ENCODE data around the gene CFAP119.

Gene CFAP119

DNA sequence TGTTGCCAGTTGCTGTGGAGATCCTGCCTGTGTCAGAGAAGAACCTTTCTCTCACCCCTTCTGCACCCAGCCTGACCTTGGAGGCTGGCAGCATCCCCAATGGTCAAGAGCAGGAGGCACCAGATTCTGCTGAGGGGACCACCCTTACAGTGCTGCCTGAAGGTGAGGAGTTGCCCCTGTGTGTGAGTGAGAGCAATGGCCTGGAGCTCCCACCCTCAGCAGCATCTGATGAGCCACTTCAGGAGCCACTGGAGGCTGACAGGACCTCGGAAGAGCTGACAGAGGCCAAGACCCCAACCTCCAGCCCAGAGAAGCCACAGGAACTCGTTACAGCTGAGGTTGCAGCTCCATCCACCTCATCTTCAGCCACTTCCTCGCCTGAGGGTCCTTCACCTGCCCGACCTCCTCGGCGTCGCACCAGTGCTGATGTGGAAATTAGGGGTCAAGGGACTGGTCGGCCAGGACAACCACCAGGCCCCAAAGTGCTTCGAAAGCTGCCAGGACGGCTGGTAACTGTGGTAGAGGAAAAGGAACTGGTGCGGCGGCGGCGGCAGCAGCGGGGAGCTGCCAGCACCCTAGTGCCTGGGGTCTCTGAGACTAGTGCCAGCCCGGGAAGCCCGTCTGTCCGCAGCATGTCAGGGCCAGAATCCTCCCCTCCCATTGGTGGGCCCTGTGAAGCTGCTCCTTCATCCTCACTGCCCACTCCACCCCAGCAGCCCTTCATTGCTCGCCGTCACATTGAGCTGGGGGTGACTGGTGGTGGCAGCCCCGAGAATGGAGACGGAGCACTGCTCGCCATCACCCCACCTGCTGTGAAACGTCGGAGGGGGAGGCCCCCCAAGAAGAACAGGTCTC is 23.8 kb downstream of the CFAP119 start:
- H3K56ac ChIP-seq (ENCODE audit: low read length) = no peak overlapping the region

DNA sequence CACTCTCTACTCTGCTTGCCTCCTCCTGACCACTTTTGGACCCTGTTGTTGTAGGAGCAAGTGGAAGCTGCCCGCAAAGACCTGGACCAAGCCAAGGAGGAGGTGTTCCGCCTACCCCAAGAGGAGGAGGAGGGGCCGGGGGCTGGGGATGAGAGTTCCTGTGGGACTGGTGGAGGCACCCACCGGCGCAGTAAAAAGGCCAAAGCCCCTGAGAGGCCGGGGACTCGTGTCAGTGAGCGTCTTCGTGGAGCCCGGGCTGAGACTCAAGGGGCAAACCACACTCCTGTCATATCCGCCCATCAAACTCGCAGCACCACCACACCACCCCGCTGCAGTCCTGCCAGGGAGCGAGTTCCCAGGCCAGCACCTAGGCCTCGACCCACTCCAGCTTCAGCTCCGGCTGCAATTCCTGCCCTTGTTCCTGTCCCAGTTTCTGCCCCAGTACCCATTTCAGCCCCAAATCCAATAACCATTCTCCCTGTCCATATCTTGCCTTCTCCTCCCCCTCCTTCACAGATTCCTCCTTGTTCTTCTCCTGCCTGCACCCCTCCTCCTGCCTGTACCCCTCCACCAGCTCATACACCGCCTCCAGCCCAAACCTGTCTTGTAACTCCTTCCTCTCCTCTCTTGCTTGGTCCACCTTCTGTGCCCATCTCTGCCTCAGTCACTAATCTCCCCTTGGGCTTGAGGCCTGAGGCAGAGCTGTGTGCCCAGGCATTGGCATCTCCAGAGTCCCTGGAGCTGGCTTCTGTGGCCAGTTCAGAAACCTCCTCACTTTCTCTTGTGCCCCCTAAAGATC is 24.7 kb downstream of the CFAP119 start:
- no peak overlapping the region for H3K18ac ChIP-seq (ENCODE audit: low read length)
- H3K27me3 ChIP-seq (ENCODE audit: insufficient read depth, low read length, poor library complexity) = no peaks in the 10 kb centered on the region
- H3K4me2 ChIP-seq (ENCODE audit: low read length) = no peak overlapping the region
- no peak overlapping the region for H3K23ac ChIP-seq (ENCODE audit: low read length)
- H4K8ac ChIP-seq (ENCODE audit: low read depth, low read length) = no peak overlapping the region
- no peak overlapping the region for H2AK5ac ChIP-seq (ENCODE audit: low read length)
- H3K79me1 ChIP-seq (ENCODE audit: low read length) = peaks cover 2% of the 10 kb centered on the region
- H3K4ac ChIP-seq (ENCODE audit: low read depth, low read length) = no peak overlapping the region
- no peak overlapping the region for H3K9ac ChIP-seq (ENCODE audit: low read length)
- H2BK5ac ChIP-seq (ENCODE audit: low read length) = no peak overlapping the region
- H3K4me3 ChIP-seq (ENCODE audit: low read length) = no peak overlapping the region
- no peak overlapping the region for H2BK120ac ChIP-seq (ENCODE audit: low read depth, low read length)
- no peak overlapping the region for H3K27ac ChIP-seq (ENCODE audit: low read depth, low read length)
- H3K56ac ChIP-seq (ENCODE audit: low read length) = no peak overlapping the region
- no peak overlapping the region for H4K5ac ChIP-seq (ENCODE audit: low read length)
- H3K36me3 ChIP-seq (ENCODE audit: control insufficient read depth, insufficient read depth, low read length) = peaks cover 31% of the 10 kb centered on the region
- no peaks in the 10 kb centered on the region for H3K79me2 ChIP-seq (ENCODE audit: control insufficient read depth, insufficient read depth, low read length)
- no peak overlapping the region for H2BK15ac ChIP-seq (replicated peaks; ENCODE audit: low read depth)
- WGBS (ENCODE audit: extremely low coverage, insufficient coverage, low lambda C conversion rate) = no CpG with 5 or more reads among the region's 17 CpGs
- H3K4me1 ChIP-seq (ENCODE audit: control insufficient read depth, low read depth, low read length) = peaks cover 5% of the 10 kb centered on the region
- no peak for DNase-seq

More for the DNA sequence above, 23.8 kb downstream of the CFAP119 start:
- WGBS (ENCODE audit: extremely low coverage, insufficient coverage, low lambda C conversion rate) = no CpG with 5 or more reads among the region's 25 CpGs
- DNase-seq = no peak
- H3K27me3 ChIP-seq (ENCODE audit: insufficient read depth, low read length, poor library complexity) = no peaks in the 10 kb centered on the region
- no peak overlapping the region for H3K4me2 ChIP-seq (ENCODE audit: low read length)
- no peak overlapping the region for H3K4ac ChIP-seq (ENCODE audit: low read depth, low read length)
- no peak overlapping the region for H2AK5ac ChIP-seq (ENCODE audit: low read length)
- H3K18ac ChIP-seq (ENCODE audit: low read length) = no peak overlapping the region
- H2BK5ac ChIP-seq (ENCODE audit: low read length) = no peak overlapping the region
- no peak overlapping the region for H4K8ac ChIP-seq (ENCODE audit: low read depth, low read length)
- H3K9ac ChIP-seq (ENCODE audit: low read length) = no peak overlapping the region
- H2BK15ac ChIP-seq (replicated peaks; ENCODE audit: low read depth) = no peak overlapping the region
- peaks cover 2% of the 10 kb centered on the region for H3K79me1 ChIP-seq (ENCODE audit: low read length)
- H3K4me1 ChIP-seq (ENCODE audit: control insufficient read depth, low read depth, low read length) = peaks cover 5% of the 10 kb centered on the region
- H4K5ac ChIP-seq (ENCODE audit: low read length) = no peak overlapping the region
- no peak overlapping the region for H2BK120ac ChIP-seq (ENCODE audit: low read depth, low read length)
- H3K36me3 ChIP-seq (ENCODE audit: control insufficient read depth, insufficient read depth, low read length) = peaks cover 30% of the 10 kb centered on the region
- H3K79me2 ChIP-seq (ENCODE audit: control insufficient read depth, insufficient read depth, low read length) = no peaks in the 10 kb centered on the region
- H3K23ac ChIP-seq (ENCODE audit: low read length) = no peak overlapping the region
- H3K4me3 ChIP-seq (ENCODE audit: low read length) = no peak overlapping the region
- no peak overlapping the region for H3K27ac ChIP-seq (ENCODE audit: low read depth, low read length)

DNA sequence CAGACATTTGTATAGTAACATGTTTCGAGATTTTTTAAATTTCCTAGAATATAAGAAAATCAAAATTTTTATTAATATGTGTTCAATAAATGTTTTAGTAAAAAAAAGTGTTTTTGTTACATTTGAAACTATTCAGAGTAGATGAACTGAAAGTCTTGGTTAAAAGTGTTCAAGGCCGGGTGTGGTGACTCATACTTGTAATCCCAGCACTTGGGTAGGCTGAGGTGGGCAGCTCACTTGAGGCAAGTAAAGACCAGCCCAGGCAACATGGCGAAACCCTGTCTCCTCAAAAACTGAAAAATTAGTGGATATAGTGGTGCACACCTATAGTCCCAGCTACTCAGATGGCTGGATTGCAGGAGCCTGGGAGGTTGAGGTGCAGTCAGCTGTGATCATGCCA is 30.5 kb downstream of the CFAP119 start:
- no peak overlapping the region for H3K27ac ChIP-seq (ENCODE audit: low read depth, low read length)
- H3K4ac ChIP-seq (ENCODE audit: low read depth, low read length) = no peak overlapping the region
- no peak overlapping the region for H3K4me3 ChIP-seq (ENCODE audit: low read length)
- DNase-seq = no peak
- H3K79me2 ChIP-seq (ENCODE audit: control insufficient read depth, insufficient read depth, low read length) = no peaks in the 10 kb centered on the region
- no peak overlapping the region for H2BK15ac ChIP-seq (replicated peaks; ENCODE audit: low read depth)
- peaks cover 4% of the 10 kb centered on the region for H3K79me1 ChIP-seq (ENCODE audit: low read length)
- H3K18ac ChIP-seq (ENCODE audit: low read length) = no peak overlapping the region
- no CpG with 5 or more reads among the region's 3 CpGs for WGBS (ENCODE audit: extremely low coverage, insufficient coverage, low lambda C conversion rate)
- H3K27me3 ChIP-seq (ENCODE audit: insufficient read depth, low read length, poor library complexity) = no peaks in the 10 kb centered on the region
- no peak overlapping the region for H3K23ac ChIP-seq (ENCODE audit: low read length)
- H4K8ac ChIP-seq (ENCODE audit: low read depth, low read length) = no peak overlapping the region
- no peak overlapping the region for H3K56ac ChIP-seq (ENCODE audit: low read length)
- H2BK120ac ChIP-seq (ENCODE audit: low read depth, low read length) = no peak overlapping the region
- H3K9ac ChIP-seq (ENCODE audit: low read length) = no peak overlapping the region
- H4K5ac ChIP-seq (ENCODE audit: low read length) = no peak overlapping the region
- H3K4me2 ChIP-seq (ENCODE audit: low read length) = no peak overlapping the region
- H3K36me3 ChIP-seq (ENCODE audit: control insufficient read depth, insufficient read depth, low read length) = peaks cover 30% of the 10 kb centered on the region
- no peak overlapping the region for H2AK5ac ChIP-seq (ENCODE audit: low read length)
- no peaks in the 10 kb centered on the region for H3K4me1 ChIP-seq (ENCODE audit: control insufficient read depth, low read depth, low read length)
- H2BK5ac ChIP-seq (ENCODE audit: low read length) = no peak overlapping the region

DNA sequence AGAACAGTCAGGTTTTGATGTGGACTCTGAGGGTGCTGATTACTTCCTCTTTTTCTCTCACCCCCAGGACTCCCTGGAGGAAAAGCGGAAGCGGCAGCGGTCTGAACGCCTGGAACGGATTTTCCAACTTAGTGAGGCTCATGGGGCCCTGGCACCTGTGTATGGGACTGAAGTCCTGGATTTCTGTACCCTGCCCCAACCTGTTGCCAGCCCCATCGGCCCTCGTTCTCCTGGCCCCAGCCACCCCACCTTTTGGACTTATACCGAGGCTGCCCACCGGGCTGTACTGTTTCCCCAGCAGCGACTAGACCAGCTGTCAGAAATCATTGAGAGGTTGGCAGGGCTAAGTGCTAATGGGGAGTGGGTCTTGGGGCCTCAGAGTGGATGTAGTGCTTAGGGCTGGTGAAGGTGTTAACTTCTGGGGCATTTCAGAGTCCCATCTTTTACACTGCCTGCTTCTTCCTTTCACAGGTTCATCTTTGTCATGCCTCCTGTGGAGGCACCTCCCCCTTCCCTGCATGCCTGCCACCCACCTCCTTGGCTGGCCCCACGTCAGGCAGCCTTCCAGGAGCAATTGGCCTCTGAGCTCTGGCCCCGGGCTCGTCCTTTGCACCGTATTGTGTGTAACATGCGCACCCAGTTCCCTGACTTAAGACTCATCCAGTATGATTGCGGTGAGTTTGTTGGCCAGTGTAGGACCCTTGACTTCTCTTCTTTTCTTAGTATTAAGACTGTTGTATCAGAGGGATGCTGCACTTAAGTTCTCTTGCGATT is 32.8 kb downstream of the CFAP119 start:
- no CpG with 5 or more reads among the region's 17 CpGs for WGBS (ENCODE audit: extremely low coverage, insufficient coverage, low lambda C conversion rate)
- H4K8ac ChIP-seq (ENCODE audit: low read depth, low read length) = no peak overlapping the region
- H2BK120ac ChIP-seq (ENCODE audit: low read depth, low read length) = no peak overlapping the region
- peaks cover 30% of the 10 kb centered on the region for H3K36me3 ChIP-seq (ENCODE audit: control insufficient read depth, insufficient read depth, low read length)
- no peak overlapping the region for H3K4me3 ChIP-seq (ENCODE audit: low read length)
- H3K4me1 ChIP-seq (ENCODE audit: control insufficient read depth, low read depth, low read length) = no peaks in the 10 kb centered on the region
- peaks cover 4% of the 10 kb centered on the region for H3K79me1 ChIP-seq (ENCODE audit: low read length)
- no peak overlapping the region for H2AK5ac ChIP-seq (ENCODE audit: low read length)
- DNase-seq = no peak
- no peak overlapping the region for H2BK5ac ChIP-seq (ENCODE audit: low read length)
- no peak overlapping the region for H3K18ac ChIP-seq (ENCODE audit: low read length)
- no peak overlapping the region for H3K27ac ChIP-seq (ENCODE audit: low read depth, low read length)
- no peak overlapping the region for H2BK15ac ChIP-seq (replicated peaks; ENCODE audit: low read depth)
- H3K23ac ChIP-seq (ENCODE audit: low read length) = no peak overlapping the region
- no peaks in the 10 kb centered on the region for H3K27me3 ChIP-seq (ENCODE audit: insufficient read depth, low read length, poor library complexity)
- no peaks in the 10 kb centered on the region for H3K79me2 ChIP-seq (ENCODE audit: control insufficient read depth, insufficient read depth, low read length)
- H3K9ac ChIP-seq (ENCODE audit: low read length) = no peak overlapping the region
- no peak overlapping the region for H4K5ac ChIP-seq (ENCODE audit: low read length)
- no peak overlapping the region for H3K4me2 ChIP-seq (ENCODE audit: low read length)
- no peak overlapping the region for H3K56ac ChIP-seq (ENCODE audit: low read length)
- H3K4ac ChIP-seq (ENCODE audit: low read depth, low read length) = no peak overlapping the region

DNA sequence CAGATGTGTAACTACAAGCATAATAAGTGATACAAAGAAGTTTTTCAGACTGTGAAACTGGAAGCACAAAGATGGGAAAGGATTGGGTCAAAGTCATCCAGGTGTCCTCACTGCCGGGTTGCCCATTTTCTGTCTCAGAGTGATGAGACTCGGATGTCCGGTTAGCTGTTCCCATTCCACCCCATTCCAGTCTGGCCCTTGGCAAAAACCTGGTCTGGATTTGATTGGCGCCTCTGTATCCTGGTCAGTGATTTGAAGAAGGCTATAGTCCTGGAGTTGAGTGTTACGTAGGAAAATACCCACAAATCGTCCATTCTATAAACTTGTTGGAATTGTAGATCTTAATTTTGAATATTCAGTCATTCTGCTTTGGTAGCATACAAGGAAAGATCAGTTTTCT is 33.5 kb downstream of the CFAP119 start:
- H3K4me1 ChIP-seq (ENCODE audit: control insufficient read depth, low read depth, low read length) = no peaks in the 10 kb centered on the region
- H4K8ac ChIP-seq (ENCODE audit: low read depth, low read length) = no peak overlapping the region
- H3K27me3 ChIP-seq (ENCODE audit: insufficient read depth, low read length, poor library complexity) = no peaks in the 10 kb centered on the region
- no peak overlapping the region for H3K9ac ChIP-seq (ENCODE audit: low read length)
- no peak overlapping the region for H3K18ac ChIP-seq (ENCODE audit: low read length)
- H3K79me2 ChIP-seq (ENCODE audit: control insufficient read depth, insufficient read depth, low read length) = no peaks in the 10 kb centered on the region
- WGBS (ENCODE audit: extremely low coverage, insufficient coverage, low lambda C conversion rate) = no CpG with 5 or more reads among the region's 6 CpGs
- H2BK5ac ChIP-seq (ENCODE audit: low read length) = no peak overlapping the region
- no peak overlapping the region for H3K4me2 ChIP-seq (ENCODE audit: low read length)
- H3K23ac ChIP-seq (ENCODE audit: low read length) = no peak overlapping the region
- peaks cover 4% of the 10 kb centered on the region for H3K79me1 ChIP-seq (ENCODE audit: low read length)
- no peak overlapping the region for H2BK15ac ChIP-seq (replicated peaks; ENCODE audit: low read depth)
- H4K5ac ChIP-seq (ENCODE audit: low read length) = no peak overlapping the region
- H3K4ac ChIP-seq (ENCODE audit: low read depth, low read length) = no peak overlapping the region
- no peak overlapping the region for H3K4me3 ChIP-seq (ENCODE audit: low read length)
- no peak overlapping the region for H3K27ac ChIP-seq (ENCODE audit: low read depth, low read length)
- peaks cover 32% of the 10 kb centered on the region for H3K36me3 ChIP-seq (ENCODE audit: control insufficient read depth, insufficient read depth, low read length)
- no peak overlapping the region for H2BK120ac ChIP-seq (ENCODE audit: low read depth, low read length)
- no peak for DNase-seq
- H2AK5ac ChIP-seq (ENCODE audit: low read length) = no peak overlapping the region
- H3K56ac ChIP-seq (ENCODE audit: low read length) = no peak overlapping the region
